K562 (cell line): Measurements from ENCODE around the gene HSPA6. TPM values are rescaled to one million over a fixed set of nuclear protein-coding genes. Genes with fewer than 3 reads are reported as not detected.
"Not testable (repeated sequence)": the region's sequence is repeated elsewhere in the genome, so short reads cannot be mapped to it uniquely, and the experiment has no call there.

Experiments used
- ATAC-seq: fragments of 200-7000 bp; cut with Tn5 transposase; 3 replicates; pipeline ENCODE4 v1.9.1; 2020; ENCODE audit warnings: moderate library complexity
- BruUV-seq: library from RNA; stranded (reverse); fragments of 400-500 nt; replicated peaks from 2 replicates; lab custom pipeline; 2021; lab: Mats Ljungman, UMichigan
- CTCF ChIA-PET: fragments of 300-600 bp; formaldehyde crosslinking; extraction: SDS; loops from one replicate; lab custom pipeline; 2021; ENCODE audit warnings: low intra/inter-chr PET ratio; lab: Yijun Ruan, JAX
- POLR2A ChIA-PET: fragments of 300-600, 350-650 bp; sonication (Branson Sonifier 250); formaldehyde crosslinking; extraction: SDS; loops from one replicate; lab custom pipeline; 2021; ENCODE audit warnings: antibody characterized with exemption, inconsistent platforms; lab: Yijun Ruan, JAX
- DNase-seq, 4 experiments: peaks; one replicate each; pipeline versions ENCODE4 v3.0.0 to v3.0.0-alpha.2; 2011 to 2018; ENCODE audit warnings: low spot score in 3 of 4, mixed read lengths in 3 of 4; ENCODE audit errors: extremely low read depth in 1 of 4
- FAIRE-seq: peaks from 2 replicates; lab custom pipeline; 2011; peaks lifted over from hg19 to GRCh38; lab: Jason Lieb, UNC
- H2AFZ ChIP-seq: 2 replicates; pipeline ENCODE4 v1.6.0; 2011; ENCODE audit warnings: low read depth, low read length, control low read depth, inconsistent platforms
- H3K27ac ChIP-seq: fragments of 200-600 bp; 3 replicates; pipeline ENCODE4 v1.8.0; 2011; ENCODE audit warnings: low read depth, mild to moderate bottlenecking, control low read depth, inconsistent platforms, low read length, moderate library complexity, mixed read lengths; ENCODE audit errors: extremely low read depth
- H3K27me3 ChIP-seq, 2 experiments: fragments of 300-600 bp in 1 of 2; 2 replicates in 1 of 2; 3 replicates in 1 of 2; pipeline versions ENCODE4 v1.6.0 to v1.8.0; 2011; ENCODE audit warnings: inconsistent platforms in 2 of 2, low read length in 2 of 2, mild to moderate bottlenecking in 1 of 2, mixed read lengths in 1 of 2, moderate library complexity in 1 of 2; ENCODE audit not compliant: control insufficient read depth in 2 of 2, insufficient read depth in 2 of 2
- H3K36me3 ChIP-seq: fragments of 300-600 bp; 3 replicates; pipeline ENCODE4 v1.8.0; 2011; ENCODE audit warnings: mild to moderate bottlenecking, low read length, inconsistent platforms; ENCODE audit not compliant: control insufficient read depth, insufficient read depth
- H3K4me1 ChIP-seq, 2 experiments: fragments of 200-600 bp in 1 of 2; replicated peaks in 1 of 2; 2 replicates in 1 of 2; 3 replicates in 1 of 2; pipeline versions ENCODE4 v1.5.1 to v1.8.0; 2011; ENCODE audit warnings: inconsistent platforms in 2 of 2, low read length in 2 of 2, mild to moderate bottlenecking in 1 of 2, mixed read lengths in 1 of 2, moderate library complexity in 1 of 2; ENCODE audit not compliant: control insufficient read depth in 2 of 2, insufficient read depth in 2 of 2
- H3K4me2 ChIP-seq: 2 replicates; pipeline ENCODE4 v1.6.1; 2011; ENCODE audit warnings: low read length, control low read depth, inconsistent platforms, mixed read lengths; ENCODE audit not compliant: insufficient read depth
- H3K4me3 ChIP-seq: fragments of 200-600 bp; sonication (generic), shearing (Covaris generic); 2 replicates; pipeline ENCODE4 v1.5.1; 2016; ENCODE audit warnings: control low read depth, inconsistent platforms
- H3K79me2 ChIP-seq: fragments of 200-600 bp; 3 replicates; pipeline ENCODE4 v1.8.0; 2011; ENCODE audit warnings: low read length, inconsistent platforms; ENCODE audit not compliant: control insufficient read depth, insufficient read depth
- H3K9ac ChIP-seq, 2 experiments: 2 replicates each; pipeline versions ENCODE4 v1.6.0 to v1.6.1; 2011; ENCODE audit warnings: low read depth in 2 of 2, low read length in 2 of 2, control low read depth in 1 of 2, inconsistent platforms in 1 of 2, mild to moderate bottlenecking in 1 of 2, mixed read lengths in 1 of 2; ENCODE audit not compliant: insufficient read depth in 1 of 2
- H3K9me1 ChIP-seq: one replicate; pipeline ENCODE4 v1.6.0; 2011; ENCODE audit warnings: inconsistent platforms, mild to moderate bottlenecking, low read length, moderate library complexity; ENCODE audit not compliant: control insufficient read depth, insufficient read depth
- H3K9me3 ChIP-seq: replicated peaks from 2 replicates; pipeline ENCODE4 v1.5.1; 2011; ENCODE audit warnings: low read depth, low read length, inconsistent platforms; ENCODE audit not compliant: control insufficient read depth, insufficient read depth
- H4K20me1 ChIP-seq: replicated peaks from 2 replicates; pipeline ENCODE4 v1.6.1; 2011; ENCODE audit warnings: low read length, inconsistent platforms, mixed read lengths; ENCODE audit not compliant: control insufficient read depth, insufficient read depth
- WGBS: fragments of 100-300 bp; shearing (Covaris generic); methylation state at CpG from one replicate; pipeline ENCODE4 v1.1.6; 2016; ENCODE audit warnings: low coverage, mixed read lengths; ENCODE audit not compliant: insufficient coverage; ENCODE audit errors: missing lambda C conversion rate; 5-methylcytosine and 5-hydroxymethylcytosine counted together
- in situ Hi-C: fragments of 300-500 bp; cut with MboI; formaldehyde crosslinking; loops from 4 replicates; pipeline ENCODE4 v1.15.0; 2018; ENCODE audit warnings: inconsistent platforms, mixed read lengths
- intact Hi-C: fragments of 100-400 bp; cut with micrococcal nuclease; formaldehyde crosslinking; loops from 2 replicates; pipeline ENCODE4 v1.14.2; 2022
- polyA plus RNA-seq, 8 experiments: library from polyadenylated mRNA; depleted of rRNA in 4 of 8; stranded (reverse) in 5 of 8; unstranded in 3 of 8; fragments of >200 nt; fragmentation: Nextera tagmentation in 2 of 8; fragmentation: Illumina TruSeq in 1 of 8; extraction: Ambion mirVana in 2 of 8; extraction: Trizol in 1 of 8; gene quantifications; 2 replicates each; pipeline versions ENCODE4 v1.2.1 to v1.2.3, GENCODE V29; 2011 to 2014; ENCODE audit warnings: inconsistent platforms in 1 of 8, missing spikeins in 1 of 8
- total RNA-seq, 7 experiments: library from RNA; depleted of rRNA in 6 of 7; stranded (reverse); fragments of >200 nt in 6 of 7; fragmentation: Illumina TruSeq in 2 of 7; extraction: Trizol in 2 of 7; gene quantifications; 2 replicates each; pipeline versions ENCODE4 v1.2.1 to v1.2.3, GENCODE V29; 2011 to 2021; ENCODE audit warnings: low replicate concordance in 1 of 7

The HSPA6 gene
- total and polyA plus RNA-seq, 9 of the 15 experiments (the other 6 are each of a cell fraction or from before 2014, with no cell fraction given), result 0.15 to 10.0 (median 2.4) TPM

GRCh38 chr1:161566602-161566960 is 42.2 kb downstream of the HSPA6 start:
- H3K4me3 ChIP-seq, result 0 out of 2 replicates have a peak overlapping the region, but pooled peaks have one; percentile 30
- H3K4me1 ChIP-seq, DNase-seq, FAIRE-seq, BruUV-seq, H4K20me1 ChIP-seq, H3K79me2 ChIP-seq, POLR2A ChIA-PET, H3K9me3 ChIP-seq, H3K9me1 ChIP-seq, H3K27me3 ChIP-seq, H3K36me3 ChIP-seq: not testable (repeated sequence)
- intact Hi-C loops (loop anchor here (1.0 to 5.0 kb wide), 2 partner anchors 81 to 172 kb away; no protein-coding TSS in a partner anchor), in situ Hi-C loops (loop anchor here (5.0 kb wide), 1 partner anchor 176 kb away; no protein-coding TSS in a partner anchor)
- peak overlapping the region; percentile 70 for H3K27ac ChIP-seq
- peak; percentile 19 for ATAC-seq
- peak overlapping the region in 1 of 2 experiments; percentile 57; a peak in 2 of 4 replicates for H3K9ac ChIP-seq
- H2AFZ ChIP-seq, result peak overlapping the region; percentile 86
- peak overlapping the region; percentile 65 for H3K4me2 ChIP-seq
- CTCF ChIA-PET, result interaction anchor here (0.7 to 1.3 kb wide), 2 partner anchors 80 to 173 kb away, joined by 3 read pairs; no protein-coding TSS in a partner anchor
- 100% methylated on average over 1 of the region's 3 CpGs for WGBS

- BruUV-seq, in situ Hi-C loops: not testable (repeated sequence)
- 13% methylated on average over 2 of the region's 8 CpGs for WGBS
Measured at GRCh38 chr1:161571703-161572102, 47.4 kb downstream of the HSPA6 start.

More at GRCh38 chr1:161571703-161572102, 47.4 kb downstream of the HSPA6 start:
- H3K9me1 ChIP-seq, H3K9ac ChIP-seq, intact Hi-C loops, H3K9me3 ChIP-seq, H4K20me1 ChIP-seq, H3K4me3 ChIP-seq, DNase-seq, POLR2A ChIA-PET, H3K4me2 ChIP-seq, H3K27me3 ChIP-seq, H3K79me2 ChIP-seq, H3K4me1 ChIP-seq, H3K27ac ChIP-seq, CTCF ChIA-PET, H3K36me3 ChIP-seq: not testable (repeated sequence)
- FAIRE-seq, result peak; percentile 57
- peak; percentile 58 for ATAC-seq
- H2AFZ ChIP-seq, result peak overlapping the region; percentile 66; the same call in 1 of the 2 replicates

Other genes starting within 250 kb of the HSPA6 start
Only the 7 nearest of the 11 such genes appear.
- gene CFAP126, start 156.7 kb upstream of the HSPA6 start, total RNA-seq (2014; rRNA removed), result not detected in 2 replicates
- gene CFAP126, start 156.7 kb upstream of the HSPA6 start, total RNA-seq (2014; rRNA removed; fragmentation: Illumina TruSeq; extraction: Trizol), result not detected in 2 replicates
- not detected in 2 replicates for gene CFAP126, start 156.7 kb upstream of the HSPA6 start, total RNA-seq (2015; rRNA removed; fragmentation: Illumina TruSeq; extraction: Trizol)
- not detected in 2 replicates for gene CFAP126, start 156.7 kb upstream of the HSPA6 start, total RNA-seq (2021)
- not detected in 2 replicates for gene CFAP126, start 156.7 kb upstream of the HSPA6 start, polyA plus RNA-seq (2011; rRNA removed)
- not detected in 2 replicates for gene CFAP126, start 156.7 kb upstream of the HSPA6 start, polyA plus RNA-seq (2014; fragmentation: Illumina TruSeq; extraction: Trizol)
- gene CFAP126, start 156.7 kb upstream of the HSPA6 start, polyA plus RNA-seq (2014; fragmentation: Nextera tagmentation; extraction: Ambion mirVana), result not detected
- not detected in 2 replicates for gene CFAP126, start 156.7 kb upstream of the HSPA6 start, polyA plus RNA-seq (2014; rRNA removed)
- gene FCGR2A, start 19.1 kb upstream of the HSPA6 start, total RNA-seq (2014; rRNA removed), result 101 and 112 TPM in 2 replicates
- gene FCGR2A, start 19.1 kb upstream of the HSPA6 start, total RNA-seq (2014; rRNA removed; fragmentation: Illumina TruSeq; extraction: Trizol), result 113 and 127 TPM in 2 replicates
- gene FCGR2A, start 19.1 kb upstream of the HSPA6 start, total RNA-seq (2015; rRNA removed; fragmentation: Illumina TruSeq; extraction: Trizol), result 117 and 130 TPM in 2 replicates
- gene FCGR2A, start 19.1 kb upstream of the HSPA6 start, total RNA-seq (2021), result 84.4 and 97.8 TPM in 2 replicates
- gene FCGR2A, start 19.1 kb upstream of the HSPA6 start, polyA plus RNA-seq (2011; rRNA removed), result 373 and 504 TPM in 2 replicates
- gene FCGR2A, start 19.1 kb upstream of the HSPA6 start, polyA plus RNA-seq (2014; fragmentation: Illumina TruSeq; extraction: Trizol), result 147 and 151 TPM in 2 replicates
- gene FCGR2A, start 19.1 kb upstream of the HSPA6 start, polyA plus RNA-seq (2014; fragmentation: Nextera tagmentation; extraction: Ambion mirVana), result 100 to 1,000 TPM in 1 of 2 experiments, 10 to 100 TPM in 1; 80.0 to 112 TPM
- 124 and 132 TPM in 2 replicates for gene FCGR2A, start 19.1 kb upstream of the HSPA6 start, polyA plus RNA-seq (2014; rRNA removed)
- gene FCGR3A, start 25.3 kb downstream of the HSPA6 start, total RNA-seq (2014; rRNA removed), result 0.12 TPM in 1 of 2 replicates, not detected in the other
- gene FCGR3A, start 25.3 kb downstream of the HSPA6 start, total RNA-seq (2014; rRNA removed; fragmentation: Illumina TruSeq; extraction: Trizol), result not detected in 2 replicates
- gene FCGR3A, start 25.3 kb downstream of the HSPA6 start, total RNA-seq (2015; rRNA removed; fragmentation: Illumina TruSeq; extraction: Trizol), result 0.11 TPM in 2 replicates
- gene FCGR3A, start 25.3 kb downstream of the HSPA6 start, total RNA-seq (2021), result 0.29 and 0.56 TPM in 2 replicates
- gene FCGR3A, start 25.3 kb downstream of the HSPA6 start, polyA plus RNA-seq (2011; rRNA removed), result 0.24 and 0.32 TPM in 2 replicates
- gene FCGR3A, start 25.3 kb downstream of the HSPA6 start, polyA plus RNA-seq (2014; fragmentation: Illumina TruSeq; extraction: Trizol), result 0.11 TPM in 1 of 2 replicates, not detected in the other
- under 1 TPM; 0.04 to 0.15 TPM for gene FCGR3A, start 25.3 kb downstream of the HSPA6 start, polyA plus RNA-seq (2014; fragmentation: Nextera tagmentation; extraction: Ambion mirVana)
- 0.04 and 0.13 TPM in 2 replicates for gene FCGR3A, start 25.3 kb downstream of the HSPA6 start, polyA plus RNA-seq (2014; rRNA removed)
- gene FCGR3B, start 106.6 kb downstream of the HSPA6 start, total RNA-seq (2014; rRNA removed), result 0.08 and 0.18 TPM in 2 replicates
- gene FCGR3B, start 106.6 kb downstream of the HSPA6 start, total RNA-seq (2014; rRNA removed; fragmentation: Illumina TruSeq; extraction: Trizol), result 0.40 and 0.54 TPM in 2 replicates
- 0.19 and 0.36 TPM in 2 replicates for gene FCGR3B, start 106.6 kb downstream of the HSPA6 start, total RNA-seq (2015; rRNA removed; fragmentation: Illumina TruSeq; extraction: Trizol)
- 0.11 and 0.49 TPM in 2 replicates for gene FCGR3B, start 106.6 kb downstream of the HSPA6 start, total RNA-seq (2021)
- gene FCGR3B, start 106.6 kb downstream of the HSPA6 start, polyA plus RNA-seq (2011; rRNA removed), result 0.87 and 1.1 TPM in 2 replicates
- 0.27 and 0.35 TPM in 2 replicates for gene FCGR3B, start 106.6 kb downstream of the HSPA6 start, polyA plus RNA-seq (2014; fragmentation: Illumina TruSeq; extraction: Trizol)
- gene FCGR3B, start 106.6 kb downstream of the HSPA6 start, polyA plus RNA-seq (2014; fragmentation: Nextera tagmentation; extraction: Ambion mirVana), result under 1 TPM; 0.41 TPM
- 0.27 and 0.36 TPM in 2 replicates for gene FCGR3B, start 106.6 kb downstream of the HSPA6 start, polyA plus RNA-seq (2014; rRNA removed)
- gene FCGR2B, start 138.6 kb downstream of the HSPA6 start, total RNA-seq (2014; rRNA removed), result 1.6 and 3.1 TPM in 2 replicates
- gene FCGR2B, start 138.6 kb downstream of the HSPA6 start, total RNA-seq (2014; rRNA removed; fragmentation: Illumina TruSeq; extraction: Trizol), result 3.1 and 3.3 TPM in 2 replicates
- gene FCGR2B, start 138.6 kb downstream of the HSPA6 start, total RNA-seq (2015; rRNA removed; fragmentation: Illumina TruSeq; extraction: Trizol), result 1.7 and 2.0 TPM in 2 replicates
- 2.4 and 3.1 TPM in 2 replicates for gene FCGR2B, start 138.6 kb downstream of the HSPA6 start, total RNA-seq (2021)
- gene FCGR2B, start 138.6 kb downstream of the HSPA6 start, polyA plus RNA-seq (2011; rRNA removed), result 4.0 and 14.5 TPM in 2 replicates
- gene FCGR2B, start 138.6 kb downstream of the HSPA6 start, polyA plus RNA-seq (2014; fragmentation: Illumina TruSeq; extraction: Trizol), result 3.9 and 4.1 TPM in 2 replicates
- gene FCGR2B, start 138.6 kb downstream of the HSPA6 start, polyA plus RNA-seq (2014; fragmentation: Nextera tagmentation; extraction: Ambion mirVana), result 1 to 10 TPM; 6.4 to 8.9 TPM
- gene FCGR2B, start 138.6 kb downstream of the HSPA6 start, polyA plus RNA-seq (2014; rRNA removed), result 3.3 and 4.1 TPM in 2 replicates
- 0.09 and 1.0 TPM in 2 replicates for gene FCRLA, start 182.7 kb downstream of the HSPA6 start, total RNA-seq (2014; rRNA removed)
- 0.29 and 0.41 TPM in 2 replicates for gene FCRLA, start 182.7 kb downstream of the HSPA6 start, total RNA-seq (2014; rRNA removed; fragmentation: Illumina TruSeq; extraction: Trizol)
- 0.36 and 0.45 TPM in 2 replicates for gene FCRLA, start 182.7 kb downstream of the HSPA6 start, total RNA-seq (2015; rRNA removed; fragmentation: Illumina TruSeq; extraction: Trizol)
- 0.35 and 0.40 TPM in 2 replicates for gene FCRLA, start 182.7 kb downstream of the HSPA6 start, total RNA-seq (2021)
- gene FCRLA, start 182.7 kb downstream of the HSPA6 start, polyA plus RNA-seq (2011; rRNA removed), result 0.45 and 0.53 TPM in 2 replicates
- 0.55 and 0.68 TPM in 2 replicates for gene FCRLA, start 182.7 kb downstream of the HSPA6 start, polyA plus RNA-seq (2014; fragmentation: Illumina TruSeq; extraction: Trizol)
- under 1 TPM; 0.44 to 0.84 TPM for gene FCRLA, start 182.7 kb downstream of the HSPA6 start, polyA plus RNA-seq (2014; fragmentation: Nextera tagmentation; extraction: Ambion mirVana)
- 0.49 and 0.93 TPM in 2 replicates for gene FCRLA, start 182.7 kb downstream of the HSPA6 start, polyA plus RNA-seq (2014; rRNA removed)
- 2.8 and 5.1 TPM in 2 replicates for gene FCRLB, start 197.0 kb downstream of the HSPA6 start, total RNA-seq (2014; rRNA removed)
- gene FCRLB, start 197.0 kb downstream of the HSPA6 start, total RNA-seq (2014; rRNA removed; fragmentation: Illumina TruSeq; extraction: Trizol), result 1.2 and 1.4 TPM in 2 replicates
- 2.3 and 2.5 TPM in 2 replicates for gene FCRLB, start 197.0 kb downstream of the HSPA6 start, total RNA-seq (2015; rRNA removed; fragmentation: Illumina TruSeq; extraction: Trizol)
- 2.4 and 3.1 TPM in 2 replicates for gene FCRLB, start 197.0 kb downstream of the HSPA6 start, total RNA-seq (2021)
- gene FCRLB, start 197.0 kb downstream of the HSPA6 start, polyA plus RNA-seq (2011; rRNA removed), result 1.2 and 1.3 TPM in 2 replicates
- gene FCRLB, start 197.0 kb downstream of the HSPA6 start, polyA plus RNA-seq (2014; fragmentation: Illumina TruSeq; extraction: Trizol), result 1.1 and 1.6 TPM in 2 replicates
- under 1 TPM; 0.20 to 0.25 TPM for gene FCRLB, start 197.0 kb downstream of the HSPA6 start, polyA plus RNA-seq (2014; fragmentation: Nextera tagmentation; extraction: Ambion mirVana)
- gene FCRLB, start 197.0 kb downstream of the HSPA6 start, polyA plus RNA-seq (2014; rRNA removed), result 2.1 and 4.6 TPM in 2 replicates